Measurements from ENCODE around the gene INS.

DNA sequence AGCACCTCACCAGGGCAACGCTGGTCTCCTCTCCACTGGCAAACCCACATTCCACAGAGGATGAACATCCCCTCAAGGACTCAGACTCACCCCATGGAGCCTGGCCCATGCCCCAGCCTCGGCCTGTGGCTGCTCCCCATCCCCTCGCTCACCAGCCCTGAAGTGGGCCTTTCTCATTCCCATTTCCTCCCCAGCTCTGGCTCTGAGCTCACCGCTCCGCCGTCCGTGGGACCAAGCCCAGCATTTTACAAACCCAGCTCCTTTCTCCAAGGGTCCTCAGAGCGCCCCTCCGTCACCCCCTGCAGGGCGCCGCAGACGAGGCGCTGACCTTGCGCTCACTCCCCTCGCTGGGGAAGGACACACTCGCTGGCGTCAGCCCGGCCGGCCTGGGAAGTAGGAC is 15.0 kb downstream of the INS start:
- TF ChIP-seq, protein P1, sequence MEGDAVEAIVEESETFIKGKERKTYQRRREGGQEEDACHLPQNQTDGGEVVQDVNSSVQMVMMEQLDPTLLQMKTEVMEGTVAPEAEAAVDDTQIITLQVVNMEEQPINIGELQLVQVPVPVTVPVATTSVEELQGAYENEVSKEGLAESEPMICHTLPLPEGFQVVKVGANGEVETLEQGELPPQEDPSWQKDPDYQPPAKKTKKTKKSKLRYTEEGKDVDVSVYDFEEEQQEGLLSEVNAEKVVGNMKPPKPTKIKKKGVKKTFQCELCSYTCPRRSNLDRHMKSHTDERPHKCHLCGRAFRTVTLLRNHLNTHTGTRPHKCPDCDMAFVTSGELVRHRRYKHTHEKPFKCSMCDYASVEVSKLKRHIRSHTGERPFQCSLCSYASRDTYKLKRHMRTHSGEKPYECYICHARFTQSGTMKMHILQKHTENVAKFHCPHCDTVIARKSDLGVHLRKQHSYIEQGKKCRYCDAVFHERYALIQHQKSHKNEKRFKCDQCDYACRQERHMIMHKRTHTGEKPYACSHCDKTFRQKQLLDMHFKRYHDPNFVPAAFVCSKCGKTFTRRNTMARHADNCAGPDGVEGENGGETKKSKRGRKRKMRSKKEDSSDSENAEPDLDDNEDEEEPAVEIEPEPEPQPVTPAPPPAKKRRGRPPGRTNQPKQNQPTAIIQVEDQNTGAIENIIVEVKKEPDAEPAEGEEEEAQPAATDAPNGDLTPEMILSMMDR (IDR thresholded peaks at IDR 0.05; ENCODE audit: low read depth, low read length, poor library complexity, severe bottlenecking) = no peak
- no peak for TF ChIP-seq EZH2phosphoT487 (IDR thresholded peaks at IDR 0.05; ENCODE audit: borderline replicate concordance, low read length)
